Cortex of kidney (tissue), 1 donor: ENCODE results near the gene SDR42E1.

Source experiments
- DNase-seq: peaks from one replicate; lab custom pipeline; 2025; lab: John Stamatoyannopoulos, UW

Gene SDR42E1

GRCh38 chr16:82011199-82011641 is at the start of gene SDR42E1:
TSS of gene SDR42E1 (minus strand) at chr16:82011470. CDS start at chr16:82000858, 10,612 bp downstream.
- no peak for DNase-seq

DNA sequence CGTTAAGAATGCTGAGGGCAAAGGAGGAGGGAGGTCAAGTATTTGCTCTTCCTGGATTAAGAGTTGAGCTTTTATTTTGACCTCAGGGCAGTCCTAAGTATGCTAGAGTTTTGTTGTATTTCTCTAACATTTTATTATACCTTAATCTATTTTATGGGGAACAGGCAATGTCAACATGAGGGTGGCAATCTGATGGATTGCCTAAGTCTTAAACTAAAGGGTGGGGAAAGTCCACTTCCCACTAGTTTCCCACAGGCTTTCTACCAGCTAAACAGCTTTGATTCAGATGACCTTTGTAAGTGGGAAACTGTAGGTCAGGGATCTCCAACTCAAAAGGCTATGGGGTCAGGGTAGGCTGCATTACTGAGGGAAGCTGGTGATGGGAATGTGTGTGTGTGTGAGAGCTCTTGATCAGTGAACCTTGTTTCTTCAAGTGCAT is 48.7 kb upstream of the SDR42E1 start:
- DNase-seq, result no peak

GRCh38 chr16:82059161-82059982 is 48.1 kb upstream of the SDR42E1 start:
- DNase-seq, result no peak

- DNase-seq, result no peak
Measured at GRCh38 chr16:82056550-82056896, 45.3 kb upstream of the SDR42E1 start.

DNA sequence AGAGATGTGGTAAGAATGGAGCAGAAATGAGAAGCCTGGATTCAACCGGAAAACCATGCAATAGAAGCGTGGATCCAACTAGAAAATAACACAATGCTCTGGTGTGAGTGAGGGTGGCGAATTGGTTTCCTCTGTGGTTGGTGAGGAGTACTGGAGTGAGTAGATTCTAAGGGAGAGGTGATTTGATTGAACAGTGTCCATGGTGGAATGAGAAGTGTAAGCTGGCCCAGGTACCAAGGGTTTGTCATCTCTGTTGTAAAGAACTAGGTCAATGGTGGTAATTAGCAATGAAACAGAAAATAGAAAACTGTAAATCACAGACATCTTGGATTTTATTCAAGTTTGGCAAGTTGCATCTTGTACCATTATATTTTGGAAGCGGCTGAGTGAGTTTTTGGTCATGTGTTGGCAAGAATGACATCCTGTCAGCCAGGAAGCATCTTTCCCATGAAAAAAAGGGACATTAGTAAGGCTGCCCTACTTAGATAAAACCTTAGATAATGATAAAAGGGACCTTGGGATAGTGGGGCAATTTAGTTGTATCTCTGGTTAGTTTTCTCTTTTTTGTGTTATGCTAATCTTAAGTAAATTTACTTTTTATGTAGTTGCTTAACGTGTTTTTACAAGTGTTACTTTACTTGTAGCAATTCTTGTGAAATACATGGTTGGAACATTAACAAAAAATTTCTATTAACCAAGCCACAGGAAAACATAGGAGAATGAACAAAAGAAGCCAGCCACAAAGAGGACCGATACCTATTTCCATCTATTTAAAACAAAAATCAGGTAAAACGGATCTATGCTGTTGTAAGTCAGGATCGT is 44.7 kb upstream of the SDR42E1 start:
- DNase-seq, result no peak

- no peak for DNase-seq
Measured at GRCh38 chr16:82055117-82055516, 43.8 kb upstream of the SDR42E1 start.

GRCh38 chr16:82051656-82052055 is 40.4 kb upstream of the SDR42E1 start:
- DNase-seq, result no peak

- DNase-seq, result no peak
Measured at GRCh38 chr16:82050909-82051357, 39.7 kb upstream of the SDR42E1 start.

DNA sequence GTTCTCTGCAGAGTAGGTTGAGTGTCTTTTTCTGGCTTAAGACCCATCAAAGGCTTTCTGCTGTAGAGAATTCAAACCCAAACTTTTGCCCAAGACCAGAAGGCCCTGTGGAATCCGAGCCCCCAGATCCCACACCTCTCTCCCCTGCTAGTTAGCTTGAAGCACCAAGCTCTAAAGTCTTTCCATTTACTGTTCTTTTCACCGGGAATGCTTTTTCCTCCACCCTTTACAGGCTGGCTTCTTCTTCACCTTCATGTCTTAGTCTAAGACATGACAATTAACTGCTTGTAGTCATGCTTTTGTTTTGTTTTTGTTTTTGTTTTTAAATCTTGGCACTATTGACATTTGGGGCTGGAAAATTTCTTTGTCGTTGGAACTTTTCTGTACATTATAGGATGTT is 39.2 kb upstream of the SDR42E1 start:
- DNase-seq, result no peak

DNA sequence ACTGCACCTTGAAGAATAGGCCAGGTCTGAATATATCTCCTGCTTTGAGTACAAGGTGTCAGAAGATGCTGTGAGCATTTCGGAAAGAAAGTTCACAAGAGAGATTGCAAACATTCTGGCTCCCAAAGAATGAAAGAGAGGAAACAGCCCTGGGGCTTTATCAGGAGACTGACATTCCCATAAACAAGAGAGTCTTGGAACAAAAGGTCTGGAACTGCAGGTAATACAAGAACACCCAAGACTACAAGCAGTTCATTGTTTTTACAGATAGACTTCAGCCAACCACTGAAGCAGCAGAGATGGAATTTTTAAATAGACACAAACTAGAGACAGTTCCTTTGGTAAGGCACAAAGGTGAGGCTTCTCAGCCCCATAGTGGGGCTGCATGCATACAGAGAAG is 38.2 kb upstream of the SDR42E1 start:
- no peak for DNase-seq

- DNase-seq, result no peak
Measured at GRCh38 chr16:82047787-82048186, 36.5 kb upstream of the SDR42E1 start.

DNA sequence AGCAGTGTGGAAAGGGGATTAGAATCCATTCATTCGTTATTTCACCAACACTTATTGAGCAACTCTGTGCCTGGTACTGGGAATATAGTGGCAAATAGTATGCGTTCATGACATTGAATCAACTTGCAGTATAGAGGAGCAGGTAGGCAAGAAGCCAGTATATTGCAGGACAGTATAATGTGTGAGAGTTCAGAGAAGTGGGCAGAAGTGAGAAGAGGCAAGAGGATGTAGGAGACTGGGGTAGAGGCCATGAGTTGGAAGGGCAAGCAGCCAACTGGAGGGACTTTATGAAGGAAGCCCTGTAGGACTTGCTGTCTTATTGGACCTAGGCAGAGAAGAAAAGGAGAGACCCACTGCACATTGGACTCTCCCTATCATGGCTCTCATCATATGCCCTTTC is 36.1 kb upstream of the SDR42E1 start:
- no peak for DNase-seq

GRCh38 chr16:82046941-82047340 is 35.7 kb upstream of the SDR42E1 start:
- no peak for DNase-seq

DNA sequence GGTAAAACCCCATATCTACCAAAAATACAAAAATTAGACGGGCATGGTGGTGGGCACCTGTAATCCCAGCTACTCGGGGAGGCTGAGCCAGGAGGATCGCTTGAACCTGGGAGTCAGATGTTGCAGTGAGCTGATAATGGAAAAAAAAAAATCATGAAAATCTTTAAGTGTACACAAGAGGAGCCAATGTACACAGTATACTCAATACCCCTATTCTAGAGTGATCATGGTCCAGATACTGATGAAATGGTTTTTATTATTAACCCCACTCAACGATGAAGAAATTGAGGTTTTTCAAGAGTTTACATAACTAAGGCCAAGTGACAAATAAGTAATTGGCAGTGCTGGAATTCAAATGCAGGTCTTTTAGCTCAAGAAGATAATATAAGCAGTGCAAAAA is 35.3 kb upstream of the SDR42E1 start:
- no peak for DNase-seq

DNA sequence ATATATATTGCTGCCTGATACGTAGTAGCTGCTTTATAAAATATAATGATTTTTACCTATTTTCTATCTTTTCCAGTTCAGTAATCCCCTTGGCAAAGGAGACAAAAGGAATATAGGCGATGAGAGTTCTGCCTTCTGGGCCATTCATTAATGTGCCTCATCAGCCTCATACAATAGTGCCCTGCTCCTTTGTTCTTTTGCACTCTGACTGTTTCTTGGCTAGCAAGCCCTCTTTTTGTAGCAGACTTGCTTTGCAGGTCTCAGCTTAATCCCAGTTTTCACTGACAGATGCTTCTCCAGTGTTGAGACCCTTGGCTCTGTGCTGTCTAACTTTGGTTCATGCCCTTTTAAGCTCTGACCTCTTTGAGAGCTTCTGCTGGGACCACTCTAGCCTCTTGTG is 34.2 kb upstream of the SDR42E1 start:
- DNase-seq, result no peak

DNA sequence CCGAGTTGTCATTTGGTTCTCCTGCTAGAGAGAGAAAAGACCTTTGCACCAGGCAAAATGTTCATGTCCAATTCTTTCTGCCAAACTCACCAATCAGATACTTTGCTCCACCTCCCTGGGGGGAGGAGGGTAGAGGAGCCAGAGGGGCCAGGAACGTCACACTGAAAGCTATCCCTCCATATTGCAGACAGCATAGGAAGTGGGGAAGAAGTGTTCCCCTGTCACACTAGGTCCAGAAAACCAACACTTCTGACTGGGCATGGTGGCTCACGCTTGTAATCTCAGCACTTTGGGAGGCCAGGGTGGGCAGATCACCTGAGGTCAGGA is 33.3 kb upstream of the SDR42E1 start:
- DNase-seq, result no peak

- DNase-seq, result no peak
Measured at GRCh38 chr16:82043680-82044584, 32.7 kb upstream of the SDR42E1 start.

DNA sequence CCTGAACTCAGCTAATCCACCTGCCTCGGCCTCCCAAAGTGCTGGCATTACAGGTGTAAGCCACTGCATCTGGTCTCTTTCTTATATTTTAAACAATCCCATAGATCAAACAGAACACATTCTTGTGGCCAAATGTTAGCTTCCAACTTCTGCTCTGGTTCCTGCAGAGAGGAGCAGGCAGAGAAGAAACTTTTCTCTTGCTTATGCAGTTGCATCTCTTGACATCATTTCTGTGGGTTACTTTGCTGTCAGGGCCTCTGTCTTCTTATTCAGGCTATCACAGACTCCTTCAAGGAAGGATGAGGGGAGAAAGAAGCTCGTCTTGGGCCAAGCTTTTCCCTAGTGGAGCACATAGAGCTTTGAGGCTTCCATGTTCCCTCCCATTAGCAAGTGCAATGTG is 31.6 kb upstream of the SDR42E1 start:
- no peak for DNase-seq

- DNase-seq, result no peak
Measured at GRCh38 chr16:82042144-82042543, 30.9 kb upstream of the SDR42E1 start.

DNA sequence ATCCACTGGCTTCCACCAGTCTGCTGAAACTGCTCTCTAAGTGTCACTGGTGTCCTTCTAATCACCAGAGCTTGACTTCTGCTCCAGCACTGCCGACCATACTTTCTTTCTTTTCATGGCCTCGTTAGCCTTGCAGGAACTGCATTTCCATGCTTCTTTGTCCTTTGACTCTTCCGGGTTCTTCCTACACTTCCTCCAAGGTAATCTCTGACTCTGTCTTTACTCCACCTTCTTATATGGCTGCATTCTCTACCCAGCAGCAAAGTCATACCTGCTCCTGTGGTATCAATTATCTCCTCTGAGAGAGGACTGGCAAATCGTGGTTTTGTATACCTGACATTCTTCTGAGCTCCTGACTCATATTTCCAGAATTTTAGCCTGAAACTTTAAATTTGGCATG is 30.3 kb upstream of the SDR42E1 start:
- no peak for DNase-seq

GRCh38 chr16:82040296-82040695 is 29.0 kb upstream of the SDR42E1 start:
- DNase-seq, result no peak

DNA sequence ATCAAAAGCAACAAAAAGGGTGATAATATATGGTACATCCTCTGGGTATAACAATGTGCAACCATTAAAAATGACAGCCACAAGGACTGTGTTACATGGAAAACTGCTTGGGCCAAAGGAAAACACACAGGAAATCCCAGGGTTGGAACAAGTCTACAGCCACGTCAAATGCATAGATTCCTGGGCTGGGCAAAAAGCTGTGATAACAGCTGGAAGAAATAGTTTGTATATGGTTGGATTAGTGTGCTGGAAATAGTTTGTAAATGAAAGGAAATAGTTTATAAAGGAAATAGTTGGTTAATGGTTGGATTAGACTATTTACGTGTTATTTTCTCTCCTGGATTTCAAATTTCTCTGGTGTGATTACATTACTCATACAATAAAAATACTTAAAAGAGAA is 26.4 kb upstream of the SDR42E1 start:
- no peak for DNase-seq
